ENCODE data around the gene TNFAIP8L2.

TNFAIP8L2 gene

GRCh38 chr1:151143986-151144385 lies 12.5 kb upstream of the TNFAIP8L2 start:
- Histone ChIP-seq H3K27me3 (ENCODE audit: control insufficient read depth in 3 of 3, insufficient read depth in 3 of 3, low read depth in 1 of 3, low read length in 3 of 3) (peaks cover 0 to 4% (median 0%) of the 10 kb centered on the region in 3 experiments), H3K36me3 (replicated peaks in 1 of 2; ENCODE audit: control insufficient read depth in 2 of 2, insufficient read depth in 2 of 2, low read length in 2 of 2) (peaks cover 8 to 29% of the 10 kb centered on the region in 2 donors), H4K91ac (ENCODE audit: low read depth, low read length, poor library complexity) (no peak overlapping the region), H3K79me1 (ENCODE audit: low read depth, low read length) (no peaks in the 10 kb centered on the region), H2AFZ (ENCODE audit: low read length) (no peak overlapping the region), H2BK5ac (ENCODE audit: low read length) (no peak overlapping the region), H3K4me1 (ENCODE audit: control insufficient read depth in 2 of 2, insufficient read depth in 1 of 2, low read depth in 1 of 2, low read length in 2 of 2) (peaks cover 29 to 33% of the 10 kb centered on the region in 2 donors), H3K4ac (ENCODE audit: low read length) (no peak overlapping the region), H4K8ac (ENCODE audit: low read depth, low read length) (no peak overlapping the region), H3K23ac (ENCODE audit: low read depth, low read length, poor library complexity) (no peak overlapping the region), H3K18ac (ENCODE audit: low read length) (peak overlapping the region; percentile 78), H3K4me3 (ENCODE audit: low read length in 2 of 2) (no peak overlapping the region), H2BK120ac (ENCODE audit: low read depth, low read length) (no peak overlapping the region), H3K4me2 (ENCODE audit: insufficient read depth, low read length, poor library complexity, severe bottlenecking) (peak overlapping the region; percentile 32), H2AK5ac (ENCODE audit: low read depth, low read length) (peak overlapping the region; percentile 65), H3K14ac (ENCODE audit: low read length) (no peak overlapping the region), H3K9me3 (replicated peaks in 1 of 2; ENCODE audit: control insufficient read depth in 2 of 2, insufficient read depth in 1 of 2, low read depth in 1 of 2, low read length in 2 of 2) (no peaks in the 10 kb centered on the region), H3K9ac (ENCODE audit: low read depth, low read length, poor library complexity) (peak overlapping the region; percentile 6), H2BK15ac (ENCODE audit: low read length) (no peak overlapping the region), H2BK12ac (ENCODE audit: low read length) (no peak overlapping the region), H3K27ac (replicated peaks; ENCODE audit: low read length) (no peak overlapping the region)
- WGBS, 2 donors (ENCODE audit: extremely low coverage in 2 of 2, insufficient read length in 2 of 2, insufficient replicate concordance in 1 of 2): no CpG with 5 or more reads among the region's 5 CpGs
- DNase-seq (ENCODE audit: low spot score): no peak

GRCh38 chr1:151144474-151145303 lies 11.8 kb upstream of the TNFAIP8L2 start:
- Histone ChIP-seq H3K4me2 (ENCODE audit: insufficient read depth, low read length, poor library complexity, severe bottlenecking) (peak overlapping the region; percentile 90), H3K79me1 (ENCODE audit: low read depth, low read length) (no peaks in the 10 kb centered on the region), H2BK12ac (ENCODE audit: low read length) (no peak overlapping the region), H3K9me3 (replicated peaks in 1 of 2; ENCODE audit: control insufficient read depth in 2 of 2, insufficient read depth in 1 of 2, low read depth in 1 of 2, low read length in 2 of 2) (no peaks in the 10 kb centered on the region), H3K27ac (replicated peaks; ENCODE audit: low read length) (no peak overlapping the region), H2BK120ac (ENCODE audit: low read depth, low read length) (no peak overlapping the region), H2AK5ac (ENCODE audit: low read depth, low read length) (peak overlapping the region; percentile 65), H4K91ac (ENCODE audit: low read depth, low read length, poor library complexity) (no peak overlapping the region), H3K4me3 (ENCODE audit: low read length in 2 of 2) (peak overlapping the region; percentile 89 to 99), H4K8ac (ENCODE audit: low read depth, low read length) (no peak overlapping the region), H3K23ac (ENCODE audit: low read depth, low read length, poor library complexity) (no peak overlapping the region), H2AFZ (ENCODE audit: low read length) (peak overlapping the region; percentile 97), H3K4ac (ENCODE audit: low read length) (no peak overlapping the region), H3K27me3 (ENCODE audit: control insufficient read depth in 3 of 3, insufficient read depth in 3 of 3, low read depth in 1 of 3, low read length in 3 of 3) (peaks cover 0 to 4% (median 0%) of the 10 kb centered on the region in 3 experiments), H2BK15ac (ENCODE audit: low read length) (no peak overlapping the region), H3K36me3 (replicated peaks in 1 of 2; ENCODE audit: control insufficient read depth in 2 of 2, insufficient read depth in 2 of 2, low read length in 2 of 2) (peaks cover 7 to 22% of the 10 kb centered on the region in 2 donors), H2BK5ac (ENCODE audit: low read length) (no peak overlapping the region), H3K9ac (ENCODE audit: low read depth, low read length, poor library complexity) (no peak overlapping the region), H3K18ac (ENCODE audit: low read length) (peak overlapping the region; percentile 5), H3K14ac (ENCODE audit: low read length) (no peak overlapping the region), H3K4me1 (ENCODE audit: control insufficient read depth in 2 of 2, insufficient read depth in 1 of 2, low read depth in 1 of 2, low read length in 2 of 2) (peaks cover 29 to 33% of the 10 kb centered on the region in 2 donors)
- WGBS, 2 donors (ENCODE audit: extremely low coverage in 2 of 2, insufficient read length in 2 of 2, insufficient replicate concordance in 1 of 2): no CpG with 5 or more reads among the region's 7 CpGs
- no peak for DNase-seq (ENCODE audit: low spot score)

GRCh38 chr1:151145304-151146071 lies 11.0 kb upstream of the TNFAIP8L2 start:
- Histone ChIP-seq H2BK15ac (ENCODE audit: low read length) (no peak overlapping the region), H2AK5ac (ENCODE audit: low read depth, low read length) (peak overlapping the region; percentile 23), H4K91ac (ENCODE audit: low read depth, low read length, poor library complexity) (no peak overlapping the region), H3K23ac (ENCODE audit: low read depth, low read length, poor library complexity) (peak overlapping the region; percentile 87), H3K18ac (ENCODE audit: low read length) (peak overlapping the region; percentile 90), H3K27me3 (ENCODE audit: control insufficient read depth in 3 of 3, insufficient read depth in 3 of 3, low read depth in 1 of 3, low read length in 3 of 3) (peaks cover 0 to 4% (median 0%) of the 10 kb centered on the region in 3 experiments), H2AFZ (ENCODE audit: low read length) (peak overlapping the region; percentile 97), H3K9ac (ENCODE audit: low read depth, low read length, poor library complexity) (peak overlapping the region; percentile 98), H3K79me1 (ENCODE audit: low read depth, low read length) (no peaks in the 10 kb centered on the region), H3K36me3 (replicated peaks in 1 of 2; ENCODE audit: control insufficient read depth in 2 of 2, insufficient read depth in 2 of 2, low read length in 2 of 2) (peaks cover 2 to 15% of the 10 kb centered on the region in 2 donors), H3K4me3 (ENCODE audit: low read length in 2 of 2) (peak overlapping the region; percentile 89 to 99), H3K27ac (replicated peaks; ENCODE audit: low read length) (no peak overlapping the region), H3K4me2 (ENCODE audit: insufficient read depth, low read length, poor library complexity, severe bottlenecking) (peak overlapping the region; percentile 90), H3K4me1 (ENCODE audit: control insufficient read depth in 2 of 2, insufficient read depth in 1 of 2, low read depth in 1 of 2, low read length in 2 of 2) (peaks cover 29 to 33% of the 10 kb centered on the region in 2 donors), H3K9me3 (replicated peaks in 1 of 2; ENCODE audit: control insufficient read depth in 2 of 2, insufficient read depth in 1 of 2, low read depth in 1 of 2, low read length in 2 of 2) (no peaks in the 10 kb centered on the region), H3K4ac (ENCODE audit: low read length) (no peak overlapping the region), H2BK12ac (ENCODE audit: low read length) (no peak overlapping the region), H2BK5ac (ENCODE audit: low read length) (peak overlapping the region; percentile 7), H3K14ac (ENCODE audit: low read length) (peak overlapping the region; percentile 49), H4K8ac (ENCODE audit: low read depth, low read length) (no peak overlapping the region), H2BK120ac (ENCODE audit: low read depth, low read length) (no peak overlapping the region)
- no peak for DNase-seq (ENCODE audit: low spot score)
- WGBS, 2 donors (ENCODE audit: extremely low coverage in 2 of 2, insufficient read length in 2 of 2, insufficient replicate concordance in 1 of 2): no CpG with 5 or more reads among the region's 43 CpGs

GRCh38 chr1:151146072-151146411 lies 10.4 kb upstream of the TNFAIP8L2 start:
- Histone ChIP-seq H3K4me3 (ENCODE audit: low read length in 2 of 2) (peak overlapping the region; percentile 89 to 99), H2AFZ (ENCODE audit: low read length) (peak overlapping the region; percentile 97), H3K4me2 (ENCODE audit: insufficient read depth, low read length, poor library complexity, severe bottlenecking) (peak overlapping the region; percentile 90), H2AK5ac (ENCODE audit: low read depth, low read length) (peak overlapping the region; percentile 23), H3K27me3 (ENCODE audit: control insufficient read depth in 3 of 3, insufficient read depth in 3 of 3, low read depth in 1 of 3, low read length in 3 of 3) (peaks cover 0 to 4% (median 0%) of the 10 kb centered on the region in 3 experiments), H3K9ac (ENCODE audit: low read depth, low read length, poor library complexity) (peak overlapping the region; percentile 98), H2BK5ac (ENCODE audit: low read length) (peak overlapping the region; percentile 7), H3K4ac (ENCODE audit: low read length) (no peak overlapping the region), H3K79me1 (ENCODE audit: low read depth, low read length) (no peaks in the 10 kb centered on the region), H3K14ac (ENCODE audit: low read length) (peak overlapping the region; percentile 49), H3K18ac (ENCODE audit: low read length) (peak overlapping the region; percentile 90), H3K36me3 (replicated peaks in 1 of 2; ENCODE audit: control insufficient read depth in 2 of 2, insufficient read depth in 2 of 2, low read length in 2 of 2) (peaks cover 2 to 12% of the 10 kb centered on the region in 2 donors), H4K8ac (ENCODE audit: low read depth, low read length) (no peak overlapping the region), H3K4me1 (ENCODE audit: control insufficient read depth in 2 of 2, insufficient read depth in 1 of 2, low read depth in 1 of 2, low read length in 2 of 2) (peaks cover 29 to 33% of the 10 kb centered on the region in 2 donors), H4K91ac (ENCODE audit: low read depth, low read length, poor library complexity) (no peak overlapping the region), H3K23ac (ENCODE audit: low read depth, low read length, poor library complexity) (peak overlapping the region; percentile 87), H3K27ac (replicated peaks; ENCODE audit: low read length) (no peak overlapping the region), H2BK12ac (ENCODE audit: low read length) (no peak overlapping the region), H3K9me3 (replicated peaks in 1 of 2; ENCODE audit: control insufficient read depth in 2 of 2, insufficient read depth in 1 of 2, low read depth in 1 of 2, low read length in 2 of 2) (no peaks in the 10 kb centered on the region), H2BK15ac (ENCODE audit: low read length) (no peak overlapping the region), H2BK120ac (ENCODE audit: low read depth, low read length) (no peak overlapping the region)
- no CpG with 5 or more reads among the region's 26 CpGs for WGBS, 2 donors (ENCODE audit: extremely low coverage in 2 of 2, insufficient read length in 2 of 2, insufficient replicate concordance in 1 of 2)
- no peak for DNase-seq (ENCODE audit: low spot score)

Measured in neuronal stem cell (in vitro differentiated cells).